Mesodermal cell (in vitro differentiated cells): ENCODE data around the gene CPAMD8.
"Not testable (repeated sequence)": the region's sequence is repeated elsewhere in the genome, so short reads cannot be mapped to it uniquely, and the experiment has no call there.

ENCODE experiments used
- H3K27ac ChIP-seq: 2 replicates; pipeline ENCODE4 v1.7.0; 2013; ENCODE audit warnings: mild to moderate bottlenecking, low read depth, low read length, moderate library complexity; ENCODE audit not compliant: severe bottlenecking
- H3K36me3 ChIP-seq: 2 replicates; pipeline ENCODE4 v1.7.1; 2013; ENCODE audit warnings: mild to moderate bottlenecking, low read length, moderate library complexity; ENCODE audit not compliant: control insufficient read depth, insufficient read depth
- H3K4me1 ChIP-seq: one replicate; pipeline ENCODE4 v1.7.1; 2013; ENCODE audit warnings: mild to moderate bottlenecking, low read length; ENCODE audit not compliant: insufficient read depth, control insufficient read depth, poor library complexity, severe bottlenecking
- H3K4me3 ChIP-seq: 2 replicates; pipeline ENCODE4 v1.7.0; 2013; ENCODE audit warnings: low read length, control low read depth, mild to moderate bottlenecking; ENCODE audit not compliant: insufficient read depth, poor library complexity, severe bottlenecking; ENCODE audit errors: extremely low read depth
- H3K9me3 ChIP-seq: 2 replicates; pipeline ENCODE4 v1.7.1; 2013; ENCODE audit warnings: mild to moderate bottlenecking, low read length, moderate library complexity; ENCODE audit not compliant: control insufficient read depth
- WGBS, 2 experiments: methylation state at CpG; one replicate each; pipeline ENCODE4 v1.1.5; 2013; ENCODE audit warnings: missing lambda C conversion rate in 2 of 2; ENCODE audit not compliant: insufficient coverage in 2 of 2; 5-methylcytosine and 5-hydroxymethylcytosine counted together

The CPAMD8 gene

DNA sequence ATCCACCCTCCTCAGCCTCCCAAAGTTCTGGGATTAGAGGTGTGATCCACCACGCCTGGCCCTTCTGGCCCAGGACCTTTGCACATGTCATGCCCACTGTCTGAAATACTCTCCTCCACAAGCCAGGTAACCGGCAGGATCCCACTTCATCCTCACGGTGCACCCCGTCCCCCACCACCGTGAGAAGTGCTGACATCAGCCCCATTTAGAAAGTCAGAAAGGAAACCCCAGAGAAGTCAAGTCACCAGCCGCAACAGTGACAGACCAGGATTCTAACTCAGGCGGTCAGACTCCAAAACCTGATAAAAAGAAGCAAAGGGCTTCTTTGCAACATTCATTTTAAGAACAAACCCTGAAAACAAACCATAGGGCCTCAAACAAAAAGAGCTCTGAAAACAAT is 3.9 kb downstream of the CPAMD8 start:
- no peaks in the 10 kb centered on the region for H3K36me3 ChIP-seq
- 70 to 77% methylated on average over 5 to 6 of the region's 7 CpGs for WGBS, 2 experiments
- H3K27ac ChIP-seq: no peak overlapping the region
- no peaks in the 10 kb centered on the region for H3K4me1 ChIP-seq
- peaks cover 8% of the 10 kb centered on the region for H3K9me3 ChIP-seq
- no peak overlapping the region for H3K4me3 ChIP-seq

GRCh38 chr19:17021793-17022590 is 4.6 kb downstream of the CPAMD8 start:
- Histone ChIP-seq H3K4me1 (no peaks in the 10 kb centered on the region), H3K27ac (no peak overlapping the region), H3K9me3 (peaks cover 8% of the 10 kb centered on the region), H3K36me3 (no peaks in the 10 kb centered on the region), H3K4me3 (no peak overlapping the region)
- WGBS, 2 experiments: 91 to 94% methylated on average over 8 to 12 of the region's 12 CpGs

DNA sequence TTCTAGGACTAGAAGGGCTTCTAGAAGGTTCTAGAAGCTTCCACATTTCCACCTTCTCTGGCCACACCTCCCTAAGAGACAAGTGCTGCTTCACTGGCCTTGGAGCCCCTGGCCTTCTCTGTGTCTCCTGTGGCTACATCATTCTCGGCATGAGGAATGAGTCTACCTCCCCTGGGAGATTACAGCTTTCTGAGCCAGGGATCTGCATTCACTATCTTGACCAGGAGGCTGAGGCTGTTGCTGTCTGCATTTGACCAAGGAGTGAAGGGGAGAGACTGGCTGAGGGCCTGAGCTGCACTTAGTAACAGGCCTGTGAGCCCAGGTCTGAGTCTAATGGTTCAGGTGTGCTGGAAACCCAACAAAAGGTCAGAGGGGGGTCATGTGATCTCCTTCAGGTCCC is 5.3 kb downstream of the CPAMD8 start:
- Histone ChIP-seq H3K4me3 (no peak overlapping the region), H3K4me1 (no peaks in the 10 kb centered on the region), H3K36me3 (no peaks in the 10 kb centered on the region), H3K9me3 (peaks cover 8% of the 10 kb centered on the region), H3K27ac (no peak overlapping the region)
- WGBS, 2 experiments: 83 to 100% methylated on average over 1 of the region's 1 CpG

- WGBS, 2 experiments: 89% methylated on average over 2 of the region's 2 CpGs; no CpG with 5 or more reads in 1 of the 2 experiments
- peaks cover 8% of the 10 kb centered on the region for H3K9me3 ChIP-seq
- H3K4me3 ChIP-seq: no peak overlapping the region
- no peaks in the 10 kb centered on the region for H3K4me1 ChIP-seq
- no peaks in the 10 kb centered on the region for H3K36me3 ChIP-seq
- no peak overlapping the region for H3K27ac ChIP-seq
Observed at GRCh38 chr19:17020823-17021222, 5.8 kb downstream of the CPAMD8 start.

- Histone ChIP-seq H3K4me3 (no peak overlapping the region), H3K4me1 (no peaks in the 10 kb centered on the region), H3K9me3 (peaks cover 8% of the 10 kb centered on the region), H3K36me3 (no peaks in the 10 kb centered on the region), H3K27ac (no peak overlapping the region)
Observed at GRCh38 chr19:17020385-17020784, 6.2 kb downstream of the CPAMD8 start.

GRCh38 chr19:17014212-17014861 is 12.3 kb downstream of the CPAMD8 start:
- WGBS, 2 experiments: 95 to 97% methylated on average over 7 of the region's 9 CpGs
- H3K36me3 ChIP-seq, H3K4me1 ChIP-seq, H3K27ac ChIP-seq, H3K9me3 ChIP-seq, H3K4me3 ChIP-seq: not testable (repeated sequence)

DNA sequence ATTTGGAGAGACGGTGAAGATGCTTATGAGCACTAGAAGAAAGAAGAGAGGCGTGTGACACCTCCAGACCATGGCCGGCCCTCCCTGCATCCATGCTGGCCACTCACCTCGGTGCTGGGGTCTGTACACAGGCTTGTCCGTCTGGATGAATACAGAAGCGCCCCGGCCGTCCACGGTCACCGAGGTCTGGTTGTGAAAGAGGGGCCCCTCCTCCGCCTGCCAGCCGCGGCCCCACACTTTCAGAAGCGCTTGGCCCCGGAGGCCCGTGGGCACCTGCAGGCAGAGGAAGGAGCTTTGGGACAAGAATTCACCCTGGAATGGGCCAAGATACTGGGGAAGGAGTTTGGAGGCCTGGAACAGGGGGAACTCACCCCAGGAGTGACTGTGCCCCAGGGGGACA is 15.1 kb downstream of the CPAMD8 start:
- H3K4me3 ChIP-seq: no peak overlapping the region
- WGBS, 2 experiments: 91 to 94% methylated on average over 5 to 12 of the region's 16 CpGs
- no peaks in the 10 kb centered on the region for H3K9me3 ChIP-seq
- H3K36me3 ChIP-seq: no peaks in the 10 kb centered on the region
- H3K27ac ChIP-seq: no peak overlapping the region
- H3K4me1 ChIP-seq: no peaks in the 10 kb centered on the region

DNA sequence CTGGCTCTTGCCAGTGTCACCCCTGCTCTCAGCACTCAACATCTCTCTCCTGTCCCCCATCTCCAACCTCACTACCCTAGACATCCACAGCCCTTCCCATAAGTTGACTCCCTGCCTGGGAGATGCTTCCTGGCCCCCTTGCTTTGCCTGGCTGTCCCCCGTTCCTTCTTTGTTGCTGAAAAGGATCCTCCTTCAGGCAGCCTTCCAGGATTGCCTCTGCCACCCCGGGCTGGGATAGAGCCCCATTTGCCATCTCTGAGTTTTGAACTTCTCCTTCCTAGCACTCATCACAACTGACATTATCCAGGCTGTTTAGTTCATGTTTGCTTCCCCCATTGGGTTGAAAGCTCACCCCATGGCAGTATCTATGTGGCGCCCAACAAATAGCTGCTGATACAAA is 20.0 kb downstream of the CPAMD8 start:
- H3K9me3 ChIP-seq: no peaks in the 10 kb centered on the region
- 90 to 94% methylated on average over 2 to 3 of the region's 3 CpGs for WGBS, 2 experiments
- no peaks in the 10 kb centered on the region for H3K36me3 ChIP-seq
- no peak overlapping the region for H3K27ac ChIP-seq
- H3K4me1 ChIP-seq: no peaks in the 10 kb centered on the region
- H3K4me3 ChIP-seq: no peak overlapping the region

- Histone ChIP-seq H3K4me1 (no peaks in the 10 kb centered on the region), H3K9me3 (no peaks in the 10 kb centered on the region), H3K27ac (no peak overlapping the region), H3K36me3 (peaks cover 1% of the 10 kb centered on the region), H3K4me3 (no peak overlapping the region)
- 13 to 67% methylated on average over 1 of the region's 3 CpGs for WGBS, 2 experiments
Observed at GRCh38 chr19:17005000-17005399, 21.6 kb downstream of the CPAMD8 start.

GRCh38 chr19:17004386-17004785 is 22.2 kb downstream of the CPAMD8 start:
- 95 to 98% methylated on average over 10 to 14 of the region's 15 CpGs for WGBS, 2 experiments
- Histone ChIP-seq H3K36me3 (peaks cover 7% of the 10 kb centered on the region), H3K27ac (no peak overlapping the region), H3K4me1 (no peaks in the 10 kb centered on the region), H3K9me3 (no peaks in the 10 kb centered on the region), H3K4me3 (no peak overlapping the region)

DNA sequence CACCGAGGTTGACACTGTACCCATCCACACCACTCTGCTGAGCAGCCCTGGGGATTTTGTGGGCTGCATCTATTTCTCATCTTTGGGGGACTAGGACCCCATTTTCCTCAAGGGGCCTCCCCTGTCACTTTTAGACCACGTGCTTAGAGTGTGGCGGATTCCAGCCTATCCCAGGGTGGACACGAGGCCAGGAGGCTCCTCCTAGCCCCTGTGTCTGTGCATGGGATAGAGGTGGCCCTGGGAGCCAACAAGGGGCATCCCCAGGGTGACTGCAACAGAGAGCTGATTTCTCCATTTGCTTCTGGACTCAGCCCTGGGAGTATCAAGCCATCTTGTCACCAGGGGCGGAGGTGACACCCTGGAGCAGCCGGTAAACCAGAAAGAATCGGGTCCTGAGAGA is 24.2 kb downstream of the CPAMD8 start:
- Histone ChIP-seq H3K27ac (no peak overlapping the region), H3K9me3 (peaks cover 8% of the 10 kb centered on the region), H3K4me3 (no peak overlapping the region), H3K4me1 (no peaks in the 10 kb centered on the region), H3K36me3 (peaks cover 14% of the 10 kb centered on the region)
- 65 to 68% methylated on average over 4 to 5 of the region's 7 CpGs for WGBS, 2 experiments
